ENCODE measurements around the gene KCNAB1.
A peak's percentile ranks its signal among the peaks of the same experiment; 100 is the strongest.

KCNAB1 gene

GRCh38 chr3:156143136-156143535, 22.8 kb downstream of the KCNAB1 start:
- no peaks in the 10 kb centered on the region for H3K9me3 ChIP-seq (ENCODE audit: control insufficient read depth, low read length)
- H2BK15ac ChIP-seq (ENCODE audit: low read depth, poor library complexity, severe bottlenecking), result no peak overlapping the region
- no peak overlapping the region for H2AK5ac ChIP-seq (ENCODE audit: low read length, severe bottlenecking)
- no peak overlapping the region for H3K4me3 ChIP-seq (ENCODE audit: insufficient read depth in 1 of 2, low read depth in 1 of 2, low read length in 2 of 2)
- H3K4me1 ChIP-seq (ENCODE audit: control insufficient read depth, insufficient read depth, low read depth, low read length), result no peaks in the 10 kb centered on the region
- H3K9ac ChIP-seq (ENCODE audit: low read length), result no peak overlapping the region
- no peaks in the 10 kb centered on the region for H3K79me1 ChIP-seq (replicated peaks; ENCODE audit: low read length, poor library complexity, severe bottlenecking)
- WGBS, result 73% methylated on average over 8 of the region's 8 CpGs
- no peak overlapping the region for H3K23ac ChIP-seq (ENCODE audit: low read length in 2 of 2)
- DNase-seq, result no peak
- no peak overlapping the region for H2BK5ac ChIP-seq (ENCODE audit: low read depth, low read length, poor library complexity, severe bottlenecking)
- H2AFZ ChIP-seq (ENCODE audit: low read depth, low read length), result no peak overlapping the region
- no peak overlapping the region for H3K27ac ChIP-seq (ENCODE audit: low read length, poor library complexity, severe bottlenecking)
- H3K27me3 ChIP-seq (ENCODE audit: control insufficient read depth in 1 of 2, insufficient read depth in 1 of 2, low read length in 2 of 2), result no peaks in the 10 kb centered on the region
- no peak overlapping the region for H3K4ac ChIP-seq (ENCODE audit: low read depth in 1 of 2, low read length in 2 of 2)
- no peak overlapping the region for H4K91ac ChIP-seq (ENCODE audit: low read length)
- H3K18ac ChIP-seq (ENCODE audit: low read depth in 1 of 2, low read length in 2 of 2), result no peak overlapping the region
- H3K14ac ChIP-seq (ENCODE audit: low read length in 2 of 2), result no peak overlapping the region
- H2BK12ac ChIP-seq (ENCODE audit: low read length in 2 of 2), result no peak overlapping the region
- H3K4me2 ChIP-seq (ENCODE audit: low read length, poor library complexity, severe bottlenecking), result no peak overlapping the region
- H3K36me3 ChIP-seq (ENCODE audit: control insufficient read depth in 1 of 2, insufficient read depth in 2 of 2, low read depth in 1 of 2, low read length in 2 of 2), result no peaks in the 10 kb centered on the region
- H4K8ac ChIP-seq (ENCODE audit: low read length), result no peak overlapping the region
- no peak overlapping the region for H2BK120ac ChIP-seq (ENCODE audit: low read depth, low read length)

- no peak overlapping the region for H2BK12ac ChIP-seq (ENCODE audit: low read length in 2 of 2)
- H3K14ac ChIP-seq (ENCODE audit: low read length in 2 of 2), result no peak overlapping the region
- no peak for DNase-seq
- no peak overlapping the region for H2BK120ac ChIP-seq (ENCODE audit: low read depth, low read length)
- no peaks in the 10 kb centered on the region for H3K9me3 ChIP-seq (ENCODE audit: control insufficient read depth, low read length)
- no CpG with 5 or more reads among the region's 2 CpGs for WGBS
- H3K23ac ChIP-seq (ENCODE audit: low read length in 2 of 2), result no peak overlapping the region
- H4K8ac ChIP-seq (ENCODE audit: low read length), result no peak overlapping the region
- no peak overlapping the region for H2AK5ac ChIP-seq (ENCODE audit: low read length, severe bottlenecking)
- H3K4me1 ChIP-seq (ENCODE audit: control insufficient read depth, insufficient read depth, low read depth, low read length), result no peaks in the 10 kb centered on the region
- no peak overlapping the region for H3K4me2 ChIP-seq (ENCODE audit: low read length, poor library complexity, severe bottlenecking)
- H2BK15ac ChIP-seq (ENCODE audit: low read depth, poor library complexity, severe bottlenecking), result no peak overlapping the region
- no peak overlapping the region for H2AFZ ChIP-seq (ENCODE audit: low read depth, low read length)
- no peaks in the 10 kb centered on the region for H3K79me1 ChIP-seq (replicated peaks; ENCODE audit: low read length, poor library complexity, severe bottlenecking)
- no peak overlapping the region for H3K27ac ChIP-seq (ENCODE audit: low read length, poor library complexity, severe bottlenecking)
- no peak overlapping the region for H3K4ac ChIP-seq (ENCODE audit: low read depth in 1 of 2, low read length in 2 of 2)
- H4K91ac ChIP-seq (ENCODE audit: low read length), result no peak overlapping the region
- H3K9ac ChIP-seq (ENCODE audit: low read length), result no peak overlapping the region
- H2BK5ac ChIP-seq (ENCODE audit: low read depth, low read length, poor library complexity, severe bottlenecking), result no peak overlapping the region
- H3K36me3 ChIP-seq (ENCODE audit: control insufficient read depth in 1 of 2, insufficient read depth in 2 of 2, low read depth in 1 of 2, low read length in 2 of 2), result no peaks in the 10 kb centered on the region
- no peaks in the 10 kb centered on the region for H3K27me3 ChIP-seq (ENCODE audit: control insufficient read depth in 1 of 2, insufficient read depth in 1 of 2, low read length in 2 of 2)
- no peak overlapping the region for H3K4me3 ChIP-seq (ENCODE audit: insufficient read depth in 1 of 2, low read depth in 1 of 2, low read length in 2 of 2)
- H3K18ac ChIP-seq (ENCODE audit: low read depth in 1 of 2, low read length in 2 of 2), result no peak overlapping the region
These were observed 23.7 kb downstream of the KCNAB1 start for GRCh38 chr3:156144060-156144459.

GRCh38 chr3:156145866-156146265, 25.5 kb downstream of the KCNAB1 start:
- no peaks in the 10 kb centered on the region for H3K4me1 ChIP-seq (ENCODE audit: control insufficient read depth, insufficient read depth, low read depth, low read length)
- no peak overlapping the region for H2BK15ac ChIP-seq (ENCODE audit: low read depth, poor library complexity, severe bottlenecking)
- no peak overlapping the region for H2BK5ac ChIP-seq (ENCODE audit: low read depth, low read length, poor library complexity, severe bottlenecking)
- H3K4me3 ChIP-seq (ENCODE audit: insufficient read depth in 1 of 2, low read depth in 1 of 2, low read length in 2 of 2), result no peak overlapping the region
- no peak overlapping the region for H3K4me2 ChIP-seq (ENCODE audit: low read length, poor library complexity, severe bottlenecking)
- H3K79me1 ChIP-seq (replicated peaks; ENCODE audit: low read length, poor library complexity, severe bottlenecking), result no peaks in the 10 kb centered on the region
- no peak overlapping the region for H3K27ac ChIP-seq (ENCODE audit: low read length, poor library complexity, severe bottlenecking)
- DNase-seq, result no peak
- H3K9ac ChIP-seq (ENCODE audit: low read length), result no peak overlapping the region
- H3K36me3 ChIP-seq (ENCODE audit: control insufficient read depth in 1 of 2, insufficient read depth in 2 of 2, low read depth in 1 of 2, low read length in 2 of 2), result no peaks in the 10 kb centered on the region
- WGBS, result 90% methylated on average over 3 of the region's 4 CpGs
- no peak overlapping the region for H2AFZ ChIP-seq (ENCODE audit: low read depth, low read length)
- no peak overlapping the region for H3K4ac ChIP-seq (ENCODE audit: low read depth in 1 of 2, low read length in 2 of 2)
- no peak overlapping the region for H2BK120ac ChIP-seq (ENCODE audit: low read depth, low read length)
- H3K23ac ChIP-seq (ENCODE audit: low read length in 2 of 2), result no peak overlapping the region
- H4K8ac ChIP-seq (ENCODE audit: low read length), result no peak overlapping the region
- H2BK12ac ChIP-seq (ENCODE audit: low read length in 2 of 2), result no peak overlapping the region
- no peak overlapping the region for H4K91ac ChIP-seq (ENCODE audit: low read length)
- H3K9me3 ChIP-seq (ENCODE audit: control insufficient read depth, low read length), result no peaks in the 10 kb centered on the region
- H3K27me3 ChIP-seq (ENCODE audit: control insufficient read depth in 1 of 2, insufficient read depth in 1 of 2, low read length in 2 of 2), result no peaks in the 10 kb centered on the region
- no peak overlapping the region for H2AK5ac ChIP-seq (ENCODE audit: low read length, severe bottlenecking)
- no peak overlapping the region for H3K18ac ChIP-seq (ENCODE audit: low read depth in 1 of 2, low read length in 2 of 2)
- H3K14ac ChIP-seq (ENCODE audit: low read length in 2 of 2), result no peak overlapping the region

- H3K18ac ChIP-seq (ENCODE audit: low read depth in 1 of 2, low read length in 2 of 2), result no peak overlapping the region
- no peak overlapping the region for H3K14ac ChIP-seq (ENCODE audit: low read length in 2 of 2)
- H3K4me1 ChIP-seq (ENCODE audit: control insufficient read depth, insufficient read depth, low read depth, low read length), result peaks cover 4% of the 10 kb centered on the region
- H3K27me3 ChIP-seq (ENCODE audit: control insufficient read depth in 1 of 2, insufficient read depth in 1 of 2, low read length in 2 of 2), result no peaks in the 10 kb centered on the region
- H2BK120ac ChIP-seq (ENCODE audit: low read depth, low read length), result no peak overlapping the region
- H2BK15ac ChIP-seq (ENCODE audit: low read depth, poor library complexity, severe bottlenecking), result no peak overlapping the region
- no peak overlapping the region for H2BK5ac ChIP-seq (ENCODE audit: low read depth, low read length, poor library complexity, severe bottlenecking)
- no peak overlapping the region for H3K27ac ChIP-seq (ENCODE audit: low read length, poor library complexity, severe bottlenecking)
- no peak overlapping the region for H3K4ac ChIP-seq (ENCODE audit: low read depth in 1 of 2, low read length in 2 of 2)
- DNase-seq, result no peak
- no peak overlapping the region for H2AK5ac ChIP-seq (ENCODE audit: low read length, severe bottlenecking)
- H3K79me1 ChIP-seq (replicated peaks; ENCODE audit: low read length, poor library complexity, severe bottlenecking), result no peaks in the 10 kb centered on the region
- H2BK12ac ChIP-seq (ENCODE audit: low read length in 2 of 2), result no peak overlapping the region
- no peak overlapping the region for H3K23ac ChIP-seq (ENCODE audit: low read length in 2 of 2)
- H3K9ac ChIP-seq (ENCODE audit: low read length), result peak overlapping the region; percentile 66
- H2AFZ ChIP-seq (ENCODE audit: low read depth, low read length), result no peak overlapping the region
- H3K36me3 ChIP-seq (ENCODE audit: control insufficient read depth in 1 of 2, insufficient read depth in 2 of 2, low read depth in 1 of 2, low read length in 2 of 2), result no peaks in the 10 kb centered on the region
- H4K91ac ChIP-seq (ENCODE audit: low read length), result no peak overlapping the region
- H3K4me3 ChIP-seq (ENCODE audit: insufficient read depth in 1 of 2, low read depth in 1 of 2, low read length in 2 of 2), result no peak overlapping the region
- H3K9me3 ChIP-seq (ENCODE audit: control insufficient read depth, low read length), result no peaks in the 10 kb centered on the region
- H3K4me2 ChIP-seq (ENCODE audit: low read length, poor library complexity, severe bottlenecking), result no peak overlapping the region
- no peak overlapping the region for H4K8ac ChIP-seq (ENCODE audit: low read length)
These were observed 28.1 kb downstream of the KCNAB1 start for GRCh38 chr3:156148345-156148945.
